ENCODE results near the gene AAGAB. TPM values are rescaled to one million over a fixed set of nuclear protein-coding genes. Genes with fewer than 3 reads are reported as not detected.
"Not testable (repeated sequence)": the region's sequence is repeated elsewhere in the genome, so short reads cannot be mapped to it uniquely, and the experiment has no call there.

Gene AAGAB
- total and polyA plus RNA-seq, 4 donors = 40.9 to 47.6 (median 42.9) TPM

DNA sequence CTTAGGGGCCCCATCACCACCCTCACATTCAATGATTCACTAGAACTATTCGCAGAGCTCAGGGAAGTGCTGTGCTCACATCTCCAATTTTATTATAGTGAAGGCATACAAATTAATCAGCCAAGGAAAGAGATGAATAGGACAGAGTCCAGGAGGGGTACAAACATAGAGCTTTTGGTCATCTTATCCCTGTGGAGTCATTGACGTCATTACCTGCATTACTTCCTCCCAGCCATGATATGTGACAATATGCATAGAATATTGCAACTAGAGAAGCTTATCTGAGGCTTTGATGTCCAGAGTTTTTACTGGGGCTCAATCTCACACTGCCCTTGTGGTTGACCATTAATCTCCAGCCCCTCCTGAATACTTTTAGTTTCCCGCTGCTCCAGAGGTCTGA is 1.6 kb upstream of the AAGAB start:
- no peak overlapping the region for H3K27ac ChIP-seq (ENCODE audit: low read depth, low read length)
- H3K27me3 ChIP-seq (ENCODE audit: control insufficient read depth, insufficient read depth, low read length) = no peaks in the 10 kb centered on the region
- H3K9me3 ChIP-seq (ENCODE audit: control insufficient read depth, insufficient read depth, low read length) = no peaks in the 10 kb centered on the region
- peaks cover 10% of the 10 kb centered on the region for H3K4me1 ChIP-seq (ENCODE audit: control insufficient read depth, insufficient read depth, low read length)
- 38% methylated on average over 1 of the region's 3 CpGs for WGBS (ENCODE audit: insufficient coverage)
- H3K36me3 ChIP-seq (ENCODE audit: control insufficient read depth, insufficient read depth, low read length) = no peaks in the 10 kb centered on the region
- H3K4me3 ChIP-seq (ENCODE audit: low read depth, low read length) = no peak overlapping the region
- no peak for DNase-seq (ENCODE audit: low read depth in 4 of 6, low spot score in 6 of 6)

GRCh38 chr15:67253549-67254237 is 768 bp downstream of the AAGAB start:
- peak overlapping the region; percentile 93 for H3K4me3 ChIP-seq (ENCODE audit: low read depth, low read length)
- DNase-seq (ENCODE audit: low read depth in 4 of 6, low spot score in 6 of 6) = peak in 1 of 6 donors; percentile 44
- WGBS (ENCODE audit: insufficient coverage) = 46% methylated on average over 10 of the region's 15 CpGs
- H3K27ac ChIP-seq (ENCODE audit: low read depth, low read length) = peak overlapping the region; percentile 73
- peaks cover 10% of the 10 kb centered on the region for H3K4me1 ChIP-seq (ENCODE audit: control insufficient read depth, insufficient read depth, low read length)
- no peaks in the 10 kb centered on the region for H3K27me3 ChIP-seq (ENCODE audit: control insufficient read depth, insufficient read depth, low read length)
- H3K9me3 ChIP-seq (ENCODE audit: control insufficient read depth, insufficient read depth, low read length) = no peaks in the 10 kb centered on the region
- no peaks in the 10 kb centered on the region for H3K36me3 ChIP-seq (ENCODE audit: control insufficient read depth, insufficient read depth, low read length)

DNA sequence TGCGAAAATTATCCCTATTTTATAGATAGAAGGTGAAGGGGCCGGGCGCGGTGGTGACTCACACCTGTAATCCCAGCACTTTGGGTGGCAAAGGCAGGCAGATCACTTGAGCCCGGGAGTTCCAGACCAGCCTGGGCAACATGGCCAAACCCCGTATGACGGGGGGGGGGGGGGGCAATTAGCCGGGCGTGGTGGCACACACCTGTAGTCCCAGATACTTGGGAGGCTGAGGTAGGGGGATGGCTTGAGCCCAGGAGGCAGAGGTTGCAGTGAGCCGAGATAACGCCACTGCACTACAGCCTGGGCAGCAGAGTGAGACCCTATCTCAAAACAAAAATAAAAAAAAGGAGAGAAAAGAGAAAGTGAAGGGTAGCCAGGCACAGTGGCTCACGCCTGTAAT is 1.4 kb downstream of the AAGAB start:
- WGBS (ENCODE audit: insufficient coverage) = 100% methylated on average over 3 of the region's 12 CpGs
- H3K4me1 ChIP-seq (ENCODE audit: control insufficient read depth, insufficient read depth, low read length) = peaks cover 10% of the 10 kb centered on the region
- no peaks in the 10 kb centered on the region for H3K36me3 ChIP-seq (ENCODE audit: control insufficient read depth, insufficient read depth, low read length)
- no peak for DNase-seq (ENCODE audit: low read depth in 4 of 6, low spot score in 6 of 6)
- H3K9me3 ChIP-seq (ENCODE audit: control insufficient read depth, insufficient read depth, low read length) = no peaks in the 10 kb centered on the region
- no peaks in the 10 kb centered on the region for H3K27me3 ChIP-seq (ENCODE audit: control insufficient read depth, insufficient read depth, low read length)
- H3K4me3 ChIP-seq (ENCODE audit: low read depth, low read length) = peak overlapping the region; percentile 93
- H3K27ac ChIP-seq (ENCODE audit: low read depth, low read length) = no peak overlapping the region

DNA sequence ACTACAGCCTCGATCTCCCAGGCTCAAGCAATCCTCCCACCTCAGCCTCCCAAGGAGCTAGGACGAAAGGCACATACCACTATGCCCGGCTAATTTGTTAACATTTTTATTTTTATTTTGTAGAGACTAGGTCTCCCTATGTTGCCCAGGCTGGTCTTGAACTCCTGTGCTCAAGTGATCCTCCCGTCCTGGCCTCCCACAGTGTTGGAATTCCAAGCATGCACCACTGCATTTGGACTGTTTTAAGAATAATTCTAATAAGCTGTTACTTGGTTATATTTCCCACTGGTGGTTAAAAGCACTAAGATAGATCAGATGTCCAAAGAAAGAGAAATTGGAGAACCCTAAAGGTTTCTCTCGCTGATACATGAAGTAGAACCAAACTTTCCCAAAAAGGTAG is 3.1 kb downstream of the AAGAB start:
- Histone ChIP-seq H3K27me3 (ENCODE audit: control insufficient read depth, insufficient read depth, low read length) (no peaks in the 10 kb centered on the region), H3K4me1 (ENCODE audit: control insufficient read depth, insufficient read depth, low read length) (peaks cover 10% of the 10 kb centered on the region), H3K9me3 (ENCODE audit: control insufficient read depth, insufficient read depth, low read length) (no peaks in the 10 kb centered on the region), H3K27ac (ENCODE audit: low read depth, low read length) (no peak overlapping the region), H3K4me3 (ENCODE audit: low read depth, low read length) (no peak overlapping the region), H3K36me3 (ENCODE audit: control insufficient read depth, insufficient read depth, low read length) (no peaks in the 10 kb centered on the region)
- WGBS (ENCODE audit: insufficient coverage) = no CpG with 5 or more reads among the region's 5 CpGs
- no peak for DNase-seq (ENCODE audit: low read depth in 4 of 6, low spot score in 6 of 6)

- H3K9me3 ChIP-seq (ENCODE audit: control insufficient read depth, insufficient read depth, low read length) = no peaks in the 10 kb centered on the region
- peaks cover 3% of the 10 kb centered on the region for H3K36me3 ChIP-seq (ENCODE audit: control insufficient read depth, insufficient read depth, low read length)
- no peak overlapping the region for H3K4me3 ChIP-seq (ENCODE audit: low read depth, low read length)
- H3K27me3 ChIP-seq (ENCODE audit: control insufficient read depth, insufficient read depth, low read length) = no peaks in the 10 kb centered on the region
- H3K4me1 ChIP-seq (ENCODE audit: control insufficient read depth, insufficient read depth, low read length) = peaks cover 10% of the 10 kb centered on the region
- DNase-seq (ENCODE audit: low read depth in 4 of 6, low spot score in 6 of 6) = no peak
- no peak overlapping the region for H3K27ac ChIP-seq (ENCODE audit: low read depth, low read length)
Observed at GRCh38 chr15:67249830-67250229, 4.6 kb downstream of the AAGAB start.

- H3K4me1 ChIP-seq (ENCODE audit: control insufficient read depth, insufficient read depth, low read length) = peaks cover 2% of the 10 kb centered on the region
- no peaks in the 10 kb centered on the region for H3K9me3 ChIP-seq (ENCODE audit: control insufficient read depth, insufficient read depth, low read length)
- no peaks in the 10 kb centered on the region for H3K27me3 ChIP-seq (ENCODE audit: control insufficient read depth, insufficient read depth, low read length)
- no peak overlapping the region for H3K4me3 ChIP-seq (ENCODE audit: low read depth, low read length)
- no peak for DNase-seq (ENCODE audit: low read depth in 4 of 6, low spot score in 6 of 6)
- H3K27ac ChIP-seq (ENCODE audit: low read depth, low read length) = no peak overlapping the region
- H3K36me3 ChIP-seq (ENCODE audit: control insufficient read depth, insufficient read depth, low read length) = peaks cover 3% of the 10 kb centered on the region
Observed at GRCh38 chr15:67248011-67248505, 6.4 kb downstream of the AAGAB start.

DNA sequence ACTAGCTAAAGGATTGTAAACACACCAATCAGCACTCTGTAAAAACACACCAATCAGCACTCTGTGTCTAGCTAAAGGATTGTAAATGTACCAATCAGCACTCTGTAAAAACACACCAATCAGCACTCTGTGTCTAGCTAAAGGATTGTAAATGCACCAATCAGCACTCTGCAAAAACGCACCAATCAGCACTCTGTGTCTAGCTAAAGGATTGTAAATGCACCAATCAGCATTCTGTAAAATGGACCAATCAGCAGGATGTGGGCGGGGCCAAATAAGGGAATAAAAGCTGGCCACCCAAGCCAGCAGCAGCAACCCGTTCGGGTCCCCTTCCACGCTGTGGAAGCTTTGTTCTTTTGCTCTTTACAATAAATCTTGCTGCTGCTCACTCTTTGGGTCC is 7.9 kb downstream of the AAGAB start:
- not testable (repeated sequence) for H3K27me3 ChIP-seq (ENCODE audit: control insufficient read depth, insufficient read depth, low read length); H3K9me3 ChIP-seq (ENCODE audit: control insufficient read depth, insufficient read depth, low read length); DNase-seq (ENCODE audit: low read depth in 4 of 6, low spot score in 6 of 6); H3K36me3 ChIP-seq (ENCODE audit: control insufficient read depth, insufficient read depth, low read length); H3K4me3 ChIP-seq (ENCODE audit: low read depth, low read length); H3K4me1 ChIP-seq (ENCODE audit: control insufficient read depth, insufficient read depth, low read length); H3K27ac ChIP-seq (ENCODE audit: low read depth, low read length)
- WGBS (ENCODE audit: insufficient coverage) = 100% methylated on average over 1 of the region's 5 CpGs

DNA sequence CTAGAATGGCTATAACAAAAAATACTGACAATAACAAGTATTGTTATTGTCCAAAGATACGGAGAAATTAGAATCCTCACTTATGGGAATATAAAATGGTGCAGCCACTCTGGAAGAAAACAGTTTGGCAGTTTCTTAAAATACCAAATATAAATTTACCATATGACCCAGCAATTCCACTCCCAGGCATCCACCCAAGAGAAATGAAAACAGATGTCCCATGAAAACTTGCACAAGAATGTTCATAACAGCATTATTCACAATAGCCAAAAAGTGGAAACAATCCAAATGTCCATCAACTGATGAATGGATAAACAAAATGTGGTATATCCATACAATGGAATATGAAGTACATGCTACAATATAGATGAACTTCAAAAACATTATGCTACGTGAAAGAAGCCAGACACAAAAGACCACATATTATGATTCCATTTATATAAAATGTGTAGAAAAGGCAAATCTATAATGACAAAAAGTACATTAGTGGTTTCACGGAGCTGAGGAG is 9.4 kb downstream of the AAGAB start:
- H3K9me3 ChIP-seq (ENCODE audit: control insufficient read depth, insufficient read depth, low read length) = no peaks in the 10 kb centered on the region
- DNase-seq (ENCODE audit: low read depth in 4 of 6, low spot score in 6 of 6) = peak in 1 of 6 donors; percentile 49
- no peak overlapping the region for H3K27ac ChIP-seq (ENCODE audit: low read depth, low read length)
- H3K4me3 ChIP-seq (ENCODE audit: low read depth, low read length) = no peak overlapping the region
- H3K27me3 ChIP-seq (ENCODE audit: control insufficient read depth, insufficient read depth, low read length) = no peaks in the 10 kb centered on the region
- H3K36me3 ChIP-seq (ENCODE audit: control insufficient read depth, insufficient read depth, low read length) = peaks cover 3% of the 10 kb centered on the region
- no peaks in the 10 kb centered on the region for H3K4me1 ChIP-seq (ENCODE audit: control insufficient read depth, insufficient read depth, low read length)
- WGBS (ENCODE audit: insufficient coverage) = no CpG with 5 or more reads among the region's 3 CpGs

DNA sequence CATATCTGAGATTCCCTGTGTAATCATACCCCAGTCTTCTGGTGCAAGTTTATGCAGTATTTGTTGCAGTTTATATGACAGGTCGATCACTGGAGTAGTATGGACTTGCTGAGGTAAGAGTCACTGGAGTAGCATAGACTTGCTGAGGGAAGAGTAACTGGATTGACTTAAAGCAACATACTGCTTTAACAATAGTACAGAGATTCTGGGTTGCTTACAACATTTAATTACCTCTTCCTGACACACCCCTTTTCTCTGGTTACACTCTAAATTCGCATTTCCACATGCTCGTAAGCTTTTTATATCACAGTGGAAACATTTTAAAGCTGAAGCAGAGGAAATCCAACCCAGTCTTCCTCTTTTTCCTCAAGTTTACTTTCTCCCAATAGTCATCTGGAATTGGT is 11.8 kb downstream of the AAGAB start:
- no peaks in the 10 kb centered on the region for H3K4me1 ChIP-seq (ENCODE audit: control insufficient read depth, insufficient read depth, low read length)
- no peak overlapping the region for H3K4me3 ChIP-seq (ENCODE audit: low read depth, low read length)
- no peak overlapping the region for H3K27ac ChIP-seq (ENCODE audit: low read depth, low read length)
- DNase-seq (ENCODE audit: low read depth in 4 of 6, low spot score in 6 of 6) = peak in 1 of 6 donors; percentile 7
- no peaks in the 10 kb centered on the region for H3K27me3 ChIP-seq (ENCODE audit: control insufficient read depth, insufficient read depth, low read length)
- peaks cover 3% of the 10 kb centered on the region for H3K36me3 ChIP-seq (ENCODE audit: control insufficient read depth, insufficient read depth, low read length)
- no peaks in the 10 kb centered on the region for H3K9me3 ChIP-seq (ENCODE audit: control insufficient read depth, insufficient read depth, low read length)
- WGBS (ENCODE audit: insufficient coverage) = 28% methylated on average over 2 of the region's 3 CpGs

DNA sequence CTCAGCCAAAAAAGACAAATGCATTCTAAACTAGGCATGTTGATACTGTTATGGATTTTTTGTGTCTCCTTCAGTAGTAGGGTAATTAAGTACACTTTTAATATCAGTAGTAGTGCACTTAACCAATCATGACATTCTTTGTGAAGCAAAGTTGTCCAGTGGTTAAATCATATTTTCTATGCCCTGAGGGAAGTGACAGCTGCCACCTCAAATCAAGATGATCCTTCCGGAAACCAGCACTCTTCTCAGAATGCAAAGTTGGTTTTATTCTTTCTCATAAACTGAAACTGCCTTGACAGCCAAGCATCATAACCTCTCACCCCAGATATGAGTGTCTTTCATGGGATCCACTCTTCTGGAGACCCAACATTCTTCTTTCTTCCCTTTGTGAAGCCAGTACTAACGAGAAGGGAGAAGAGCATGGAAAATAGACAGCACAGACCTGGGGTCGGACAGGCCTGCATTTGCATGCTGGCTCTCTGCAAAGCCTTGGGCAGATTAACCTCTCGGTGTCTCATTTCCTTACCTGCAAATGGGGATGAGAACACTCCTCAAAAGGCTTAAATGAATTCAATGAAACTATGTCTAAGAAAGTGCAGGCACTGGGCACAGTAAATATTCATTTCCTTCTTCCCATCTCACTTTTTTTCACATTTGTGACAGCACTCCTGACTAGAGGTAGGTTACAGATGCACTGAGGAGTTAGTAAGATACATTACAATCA is 13.2 kb downstream of the AAGAB start:
- Histone ChIP-seq H3K4me1 (ENCODE audit: control insufficient read depth, insufficient read depth, low read length) (no peaks in the 10 kb centered on the region), H3K9me3 (ENCODE audit: control insufficient read depth, insufficient read depth, low read length) (no peaks in the 10 kb centered on the region), H3K27me3 (ENCODE audit: control insufficient read depth, insufficient read depth, low read length) (no peaks in the 10 kb centered on the region), H3K27ac (ENCODE audit: low read depth, low read length) (no peak overlapping the region), H3K36me3 (ENCODE audit: control insufficient read depth, insufficient read depth, low read length) (peaks cover 3% of the 10 kb centered on the region), H3K4me3 (ENCODE audit: low read depth, low read length) (no peak overlapping the region)
- DNase-seq (ENCODE audit: low read depth in 4 of 6, low spot score in 6 of 6) = no peak
- WGBS (ENCODE audit: insufficient coverage) = 83% methylated on average over 3 of the region's 4 CpGs
